ENCODE measurements around the gene C1orf35. TPM values are rescaled to one million over a fixed set of nuclear protein-coding genes. Genes with fewer than 3 reads are reported as not detected.

C1orf35 gene
- total and polyA plus RNA-seq, 7 experiments from 2014 or later = 16.8 to 33.0 (median 27.8) TPM

DNA sequence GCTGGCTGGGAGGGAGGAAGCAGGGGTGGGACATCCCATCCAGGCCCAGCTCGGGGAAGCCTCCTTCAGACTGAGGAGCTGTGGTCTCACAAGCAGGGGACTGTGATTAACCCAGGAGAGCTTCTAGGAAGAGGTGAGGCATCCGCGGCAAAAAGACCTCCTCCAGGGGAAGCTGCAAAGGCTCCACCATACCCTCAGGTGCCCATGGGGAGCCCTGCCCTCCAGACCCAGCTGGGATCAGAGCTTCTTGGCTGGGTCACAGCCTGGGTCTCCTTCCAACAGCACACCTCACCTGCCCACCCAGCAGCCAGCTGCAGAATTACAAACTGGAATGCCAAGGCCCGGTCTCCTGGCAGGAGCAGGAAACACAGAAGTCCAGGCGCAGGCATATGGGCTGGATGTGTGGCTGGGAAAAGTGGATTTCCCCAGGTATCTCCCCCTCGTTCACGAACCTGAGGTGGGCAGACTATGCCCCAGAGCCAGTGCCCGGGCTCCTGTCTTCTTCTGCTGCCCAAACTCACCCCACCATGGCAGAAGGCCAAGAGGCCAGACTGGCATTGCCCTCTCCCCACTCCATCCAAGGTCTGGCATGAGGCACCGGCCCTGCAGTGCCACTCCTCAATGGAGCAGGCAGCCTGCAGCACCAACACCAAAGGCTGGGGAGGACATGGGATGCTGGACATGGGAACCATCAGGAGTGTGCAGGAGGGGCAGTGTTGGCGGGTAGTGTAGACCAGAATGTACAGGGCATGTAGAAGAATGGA is 36.1 kb downstream of the C1orf35 start:
- no peak overlapping the region for H3K27ac Mint-ChIP-seq
- H3K9me3 Mint-ChIP-seq = peaks cover 0 to 2% (median 0%) of the 10 kb centered on the region in 11 donors
- no peaks in the 10 kb centered on the region for H3K36me3 Mint-ChIP-seq
- Histone ChIP-seq H3K4me3 (ENCODE audit: low read length) (no peak overlapping the region), H3K27ac (ENCODE audit: low read depth, low read length) (no peak overlapping the region), H3K4me1 (ENCODE audit: control insufficient read depth in 2 of 2, insufficient read depth in 2 of 2, low read length in 2 of 2) (no peaks in the 10 kb centered on the region), H3K9me3 (ENCODE audit: control insufficient read depth in 2 of 3, low read length in 3 of 3) (no peaks in the 10 kb centered on the region), H3K27me3 (ENCODE audit: control insufficient read depth in 2 of 2, insufficient read depth in 2 of 2, low read length in 2 of 2) (peaks cover 0 to 33% of the 10 kb centered on the region in 2 donors), H3K36me3 (ENCODE audit: control insufficient read depth in 2 of 3, insufficient read depth in 3 of 3, low read length in 3 of 3) (no peaks in the 10 kb centered on the region)
- CTCF ChIA-PET = no interaction called here
- ATAC-seq = no peak
- H3K4me3 Mint-ChIP-seq = no peak overlapping the region
- POLR2A ChIA-PET = interaction anchor here (0.6 kb wide), 1 partner anchor 15 kb away, joined by 3 read pairs; the partner anchor contains the start of gene ARF1
- intact Hi-C loops (cut with micrococcal nuclease) = no loop called here
- peaks cover 0 to 17% (median 6%) of the 10 kb centered on the region in 5 donors for H3K27me3 Mint-ChIP-seq
- peaks cover 0 to 3% (median 0%) of the 10 kb centered on the region in 7 donors for H3K4me1 Mint-ChIP-seq
- DNase-seq = no peak

GRCh38 chr1:228066416-228066815 is 36.7 kb downstream of the C1orf35 start:
- H3K4me1 Mint-ChIP-seq = peaks cover 0 to 3% (median 0%) of the 10 kb centered on the region in 7 donors
- Histone ChIP-seq H3K27me3 (ENCODE audit: control insufficient read depth in 2 of 2, insufficient read depth in 2 of 2, low read length in 2 of 2) (peaks cover under 1 to 40% of the 10 kb centered on the region in 2 donors), H3K9me3 (ENCODE audit: control insufficient read depth in 2 of 3, low read length in 3 of 3) (no peaks in the 10 kb centered on the region), H3K27ac (ENCODE audit: low read depth, low read length) (no peak overlapping the region), H3K36me3 (ENCODE audit: control insufficient read depth in 2 of 3, insufficient read depth in 3 of 3, low read length in 3 of 3) (no peaks in the 10 kb centered on the region), H3K4me3 (ENCODE audit: low read length) (no peak overlapping the region), H3K4me1 (ENCODE audit: control insufficient read depth in 2 of 2, insufficient read depth in 2 of 2, low read length in 2 of 2) (no peaks in the 10 kb centered on the region)
- ATAC-seq (no peak), DNase-seq (no peak)
- intact Hi-C loops (cut with micrococcal nuclease) = no loop called here
- H3K36me3 Mint-ChIP-seq = no peaks in the 10 kb centered on the region
- H3K4me3 Mint-ChIP-seq = no peak overlapping the region
- ChIA-PET POLR2A (interaction anchor here (0.6 kb wide), 1 partner anchor 16 kb away, joined by 3 read pairs; the partner anchor contains the start of gene ARF1), CTCF (no interaction called here)
- H3K27me3 Mint-ChIP-seq = peaks cover under 1 to 17% (median 6%) of the 10 kb centered on the region in 5 donors
- H3K27ac Mint-ChIP-seq = no peak overlapping the region
- H3K9me3 Mint-ChIP-seq = peaks cover 0 to 2% (median 0%) of the 10 kb centered on the region in 11 donors

DNA sequence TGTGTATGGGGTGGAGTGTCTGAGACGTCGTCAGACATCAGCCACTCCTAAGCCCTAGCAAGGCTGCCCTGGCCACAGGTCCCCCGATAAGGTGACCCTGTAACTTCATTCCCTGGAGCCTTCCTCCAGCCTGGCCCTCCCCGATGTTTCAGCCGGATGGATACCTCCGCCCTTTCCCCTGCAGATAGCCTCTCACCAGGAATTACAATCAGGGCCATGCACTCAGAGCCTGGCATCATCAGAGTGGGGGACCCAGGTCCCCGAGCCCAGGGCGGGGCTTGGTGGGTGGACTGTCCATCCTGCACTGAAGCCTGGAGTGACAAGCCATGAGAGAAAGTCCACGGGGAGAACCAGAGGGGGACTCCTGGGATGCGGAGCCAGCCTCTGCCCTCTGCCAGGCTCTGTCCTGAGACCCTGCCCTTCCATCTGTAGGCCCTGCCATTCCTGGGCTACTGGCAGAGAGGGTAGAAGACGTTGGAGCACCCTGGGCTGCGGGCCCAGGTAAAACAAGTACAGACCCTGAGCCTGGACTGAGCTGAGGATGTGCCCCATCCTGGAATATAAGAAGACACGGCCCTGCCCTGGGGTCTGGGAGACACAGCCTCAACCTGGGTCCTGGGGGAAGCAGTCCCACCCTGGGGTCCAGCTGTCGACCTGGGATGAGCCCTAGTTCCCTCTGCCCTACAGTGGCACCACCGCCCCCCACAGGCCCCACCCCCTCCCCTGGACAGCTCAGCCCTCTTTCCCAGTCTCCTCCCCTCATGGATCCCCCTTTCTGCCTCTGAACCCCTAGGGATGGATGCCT is 37.4 kb downstream of the C1orf35 start:
- H3K4me1 ChIP-seq (ENCODE audit: control insufficient read depth in 2 of 2, insufficient read depth in 2 of 2, low read length in 2 of 2) = peaks cover 0 to 4% of the 10 kb centered on the region in 2 donors
- H3K4me3 ChIP-seq (ENCODE audit: low read length) = no peak overlapping the region
- H3K36me3 Mint-ChIP-seq = peaks cover 0 to 4% (median 0%) of the 10 kb centered on the region in 5 donors
- H3K4me3 Mint-ChIP-seq = no peak overlapping the region
- peaks cover 7 to 23% (median 12%) of the 10 kb centered on the region in 5 donors for H3K27me3 Mint-ChIP-seq
- H3K9me3 ChIP-seq (ENCODE audit: control insufficient read depth in 2 of 3, low read length in 3 of 3) = no peaks in the 10 kb centered on the region
- no peak overlapping the region for H3K27ac Mint-ChIP-seq
- no peak overlapping the region for H3K27ac ChIP-seq (ENCODE audit: low read depth, low read length)
- no peaks in the 10 kb centered on the region for H3K36me3 ChIP-seq (ENCODE audit: control insufficient read depth in 2 of 3, insufficient read depth in 3 of 3, low read length in 3 of 3)
- CTCF ChIA-PET = no interaction called here
- no peak for DNase-seq
- POLR2A ChIA-PET = no interaction called here
- intact Hi-C loops (cut with micrococcal nuclease) = no loop called here
- H3K4me1 Mint-ChIP-seq = peaks cover 4 to 7% (median 6%) of the 10 kb centered on the region in 7 donors
- H3K9me3 Mint-ChIP-seq = peaks cover 0 to 3% (median 0%) of the 10 kb centered on the region in 11 donors
- peaks cover 4 to 46% of the 10 kb centered on the region in 2 donors for H3K27me3 ChIP-seq (ENCODE audit: control insufficient read depth in 2 of 2, insufficient read depth in 2 of 2, low read length in 2 of 2)
- ATAC-seq = no peak

- Histone ChIP-seq H3K36me3 (ENCODE audit: control insufficient read depth in 2 of 3, insufficient read depth in 3 of 3, low read length in 3 of 3) (no peaks in the 10 kb centered on the region), H3K4me1 (ENCODE audit: control insufficient read depth in 2 of 2, insufficient read depth in 2 of 2, low read length in 2 of 2) (peaks cover 3 to 12% of the 10 kb centered on the region in 2 donors), H3K27me3 (ENCODE audit: control insufficient read depth in 2 of 2, insufficient read depth in 2 of 2, low read length in 2 of 2) (peaks cover 6 to 49% of the 10 kb centered on the region in 2 donors), H3K4me3 (ENCODE audit: low read length) (no peak overlapping the region), H3K27ac (ENCODE audit: low read depth, low read length) (no peak overlapping the region), H3K9me3 (ENCODE audit: control insufficient read depth in 2 of 3, low read length in 3 of 3) (no peaks in the 10 kb centered on the region)
- ChIA-PET POLR2A (no interaction called here), CTCF (no interaction called here)
- Mint-ChIP-seq H3K9me3 (peaks cover 0 to 3% (median 0%) of the 10 kb centered on the region in 11 donors), H3K4me1 (peaks cover 6 to 11% (median 7%) of the 10 kb centered on the region in 7 donors), H3K4me3 (peak overlapping the region in 1 of 10 donors; percentile 25), H3K27me3 (peaks cover 8 to 23% (median 16%) of the 10 kb centered on the region in 5 donors), H3K27ac (no peak overlapping the region), H3K36me3 (peaks cover 0 to 4% (median 0%) of the 10 kb centered on the region in 5 donors)
- intact Hi-C loops (cut with micrococcal nuclease) = no loop called here
- ATAC-seq (no peak), DNase-seq (no peak)
These were observed 38.2 kb downstream of the C1orf35 start for GRCh38 chr1:228064741-228065542.

DNA sequence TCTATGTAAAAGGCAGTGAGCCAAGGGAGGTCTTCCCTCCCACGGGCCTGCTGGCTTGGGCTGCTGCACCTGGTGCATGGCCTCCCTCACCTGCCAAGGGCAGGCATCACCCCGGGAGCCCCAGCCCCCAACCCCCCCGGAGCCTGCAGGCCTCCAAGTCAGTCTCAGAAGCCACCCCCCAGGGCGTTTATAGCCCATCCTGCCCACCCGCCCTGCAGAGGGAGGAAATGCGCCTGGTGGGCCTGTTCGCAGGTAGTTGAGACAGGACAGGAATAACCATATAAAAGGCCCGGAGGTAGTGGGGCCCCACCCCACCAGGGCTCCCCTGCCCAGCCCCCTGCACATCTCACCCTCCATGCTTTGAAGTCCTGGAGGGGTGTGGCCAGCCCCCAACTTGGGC is 38.8 kb downstream of the C1orf35 start:
- Mint-ChIP-seq H3K36me3 (peaks cover 0 to 4% (median 0%) of the 10 kb centered on the region in 5 donors), H3K27ac (no peak overlapping the region), H3K27me3 (peaks cover 8 to 25% (median 16%) of the 10 kb centered on the region in 5 donors), H3K4me1 (peaks cover 6 to 11% (median 7%) of the 10 kb centered on the region in 7 donors), H3K4me3 (no peak overlapping the region), H3K9me3 (peaks cover 0 to 3% (median 0%) of the 10 kb centered on the region in 11 donors)
- DNase-seq = no peak
- H3K4me1 ChIP-seq (ENCODE audit: control insufficient read depth in 2 of 2, insufficient read depth in 2 of 2, low read length in 2 of 2) = peaks cover 5 to 18% of the 10 kb centered on the region in 2 donors
- ChIA-PET CTCF (no interaction called here), POLR2A (no interaction called here)
- H3K9me3 ChIP-seq (ENCODE audit: control insufficient read depth in 2 of 3, low read length in 3 of 3) = no peaks in the 10 kb centered on the region
- H3K36me3 ChIP-seq (ENCODE audit: control insufficient read depth in 2 of 3, insufficient read depth in 3 of 3, low read length in 3 of 3) = no peaks in the 10 kb centered on the region
- H3K27ac ChIP-seq (ENCODE audit: low read depth, low read length) = no peak overlapping the region
- H3K4me3 ChIP-seq (ENCODE audit: low read length) = no peak overlapping the region
- intact Hi-C loops (cut with micrococcal nuclease) = no loop called here
- H3K27me3 ChIP-seq (ENCODE audit: control insufficient read depth in 2 of 2, insufficient read depth in 2 of 2, low read length in 2 of 2) = peaks cover 9 to 49% of the 10 kb centered on the region in 2 donors
- no peak for ATAC-seq
